Loucy (cell line): ENCODE measurements around the gene LCN15.
"Not testable (repeated sequence)": the region's sequence is repeated elsewhere in the genome, so short reads cannot be mapped to it uniquely, and the experiment has no call there.

Experiments used
- H2AFZ ChIP-seq: fragments of 200-600 bp; sonication (generic); 2 replicates; pipeline ENCODE4 v1.6.0; 2016; ENCODE audit warnings: antibody characterized with exemption, mild to moderate bottlenecking, low read length, moderate library complexity
- H3F3A ChIP-seq: fragments of 200-600 bp; 2 replicates; pipeline ENCODE4 v1.6.0; 2016; ENCODE audit warnings: antibody characterized with exemption, low read depth, mild to moderate bottlenecking
- H3K27me3 ChIP-seq: fragments of 200-600 bp; sonication (generic); 2 replicates; pipeline ENCODE4 v1.6.1; 2014; ENCODE audit warnings: low read length, mild to moderate bottlenecking; ENCODE audit not compliant: insufficient read depth, poor library complexity, severe bottlenecking
- H3K36me3 ChIP-seq: fragments of 200-600 bp; sonication (generic); 2 replicates; pipeline ENCODE4 v1.6.1; 2016; ENCODE audit warnings: low read length; ENCODE audit not compliant: insufficient read depth
- H3K4me1 ChIP-seq: fragments of 200-600 bp; sonication (generic); 2 replicates; pipeline ENCODE4 v1.5.1; 2014; ENCODE audit warnings: low read length, mild to moderate bottlenecking; ENCODE audit not compliant: insufficient read depth, poor library complexity, severe bottlenecking
- H3K4me2 ChIP-seq: fragments of 200-600 bp; sonication (generic); 2 replicates; pipeline ENCODE4 v1.6.0; 2014; ENCODE audit warnings: antibody characterized with exemption, low read length, low read depth, mild to moderate bottlenecking; ENCODE audit not compliant: poor library complexity, severe bottlenecking
- H3K4me3 ChIP-seq: fragments of 200-600 bp; sonication (generic); 2 replicates; pipeline ENCODE4 v1.5.1; 2014; ENCODE audit warnings: low read length, mild to moderate bottlenecking, mixed read lengths; ENCODE audit not compliant: poor library complexity, severe bottlenecking
- H3K79me2 ChIP-seq: fragments of 200-600 bp; sonication (generic); 2 replicates; pipeline ENCODE4 v1.6.1; 2014; ENCODE audit warnings: low read length; ENCODE audit not compliant: insufficient read depth
- H3K9ac ChIP-seq: fragments of 200-600 bp; sonication (generic); 2 replicates; pipeline ENCODE4 v1.6.0; 2014; ENCODE audit warnings: mild to moderate bottlenecking, low read depth, low read length, moderate library complexity; ENCODE audit not compliant: poor library complexity, severe bottlenecking
- H3K9me2 ChIP-seq: fragments of 200-600 bp; sonication (generic); replicated peaks from 2 replicates; pipeline ENCODE4 v1.6.1; 2016; ENCODE audit warnings: low read depth, low read length, mixed read lengths
- H3K9me3 ChIP-seq: fragments of 200-600 bp; sonication (generic); 2 replicates; pipeline ENCODE4 v1.6.1; 2014; ENCODE audit warnings: mild to moderate bottlenecking, antibody characterized with exemption, low read length, low read depth; ENCODE audit not compliant: insufficient read depth
- H4K20me1 ChIP-seq: fragments of 200-600 bp; sonication (generic); 2 replicates; pipeline ENCODE4 v1.6.0; 2014; ENCODE audit warnings: antibody characterized with exemption, low read length, mild to moderate bottlenecking; ENCODE audit not compliant: insufficient read depth, poor library complexity, severe bottlenecking
- EZH2phosphoT487 ChIP-seq: fragments of 200-600 bp; IDR thresholded peaks from 2 replicates; pipeline ENCODE4 v1.6.1; 2018; ENCODE audit warnings: antibody characterized with exemption, mild to moderate bottlenecking, moderate library complexity, borderline replicate concordance
- TF ChIP-seq, protein P1 (sequence below): fragments of 200-600 bp; sonication (generic); conservative IDR thresholded peaks from 2 replicates; pipeline ENCODE4 v1.5.1; 2014; ENCODE audit warnings: mild to moderate bottlenecking, antibody characterized with exemption, low read length

LCN15 gene

DNA sequence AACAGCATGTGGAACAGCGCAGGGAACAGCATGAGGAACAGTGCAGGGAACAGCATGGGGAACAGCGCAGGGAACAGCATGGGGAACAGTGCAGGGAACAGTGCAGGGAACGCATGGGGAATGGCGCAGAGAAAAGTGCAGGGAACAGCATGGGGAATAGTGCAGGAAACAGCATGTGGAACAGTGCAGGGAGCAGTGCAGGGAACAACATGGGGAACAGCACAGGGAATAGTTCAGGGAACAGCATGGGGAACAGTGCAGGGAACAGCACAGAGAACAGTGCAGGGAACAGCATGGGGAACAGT, 8.2 kb downstream of the LCN15 start:
- no peak overlapping the region for H3K9ac ChIP-seq
- no peaks in the 10 kb centered on the region for H3K9me2 ChIP-seq
- H3K79me2 ChIP-seq: no peaks in the 10 kb centered on the region
- H3K4me1 ChIP-seq: no peaks in the 10 kb centered on the region
- H3K4me3 ChIP-seq: no peak overlapping the region
- TF ChIP-seq, protein P1, sequence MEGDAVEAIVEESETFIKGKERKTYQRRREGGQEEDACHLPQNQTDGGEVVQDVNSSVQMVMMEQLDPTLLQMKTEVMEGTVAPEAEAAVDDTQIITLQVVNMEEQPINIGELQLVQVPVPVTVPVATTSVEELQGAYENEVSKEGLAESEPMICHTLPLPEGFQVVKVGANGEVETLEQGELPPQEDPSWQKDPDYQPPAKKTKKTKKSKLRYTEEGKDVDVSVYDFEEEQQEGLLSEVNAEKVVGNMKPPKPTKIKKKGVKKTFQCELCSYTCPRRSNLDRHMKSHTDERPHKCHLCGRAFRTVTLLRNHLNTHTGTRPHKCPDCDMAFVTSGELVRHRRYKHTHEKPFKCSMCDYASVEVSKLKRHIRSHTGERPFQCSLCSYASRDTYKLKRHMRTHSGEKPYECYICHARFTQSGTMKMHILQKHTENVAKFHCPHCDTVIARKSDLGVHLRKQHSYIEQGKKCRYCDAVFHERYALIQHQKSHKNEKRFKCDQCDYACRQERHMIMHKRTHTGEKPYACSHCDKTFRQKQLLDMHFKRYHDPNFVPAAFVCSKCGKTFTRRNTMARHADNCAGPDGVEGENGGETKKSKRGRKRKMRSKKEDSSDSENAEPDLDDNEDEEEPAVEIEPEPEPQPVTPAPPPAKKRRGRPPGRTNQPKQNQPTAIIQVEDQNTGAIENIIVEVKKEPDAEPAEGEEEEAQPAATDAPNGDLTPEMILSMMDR: no peak
- no peak for TF ChIP-seq EZH2phosphoT487
- no peaks in the 10 kb centered on the region for H3K36me3 ChIP-seq
- H3K27me3 ChIP-seq: no peaks in the 10 kb centered on the region
- no peak overlapping the region for H2AFZ ChIP-seq
- H3K4me2 ChIP-seq: no peak overlapping the region
- peaks cover 9% of the 10 kb centered on the region; the same call in 1 of the 2 replicates for H3K9me3 ChIP-seq
- H3F3A ChIP-seq: no peaks in the 10 kb centered on the region
- no peaks in the 10 kb centered on the region for H4K20me1 ChIP-seq

DNA sequence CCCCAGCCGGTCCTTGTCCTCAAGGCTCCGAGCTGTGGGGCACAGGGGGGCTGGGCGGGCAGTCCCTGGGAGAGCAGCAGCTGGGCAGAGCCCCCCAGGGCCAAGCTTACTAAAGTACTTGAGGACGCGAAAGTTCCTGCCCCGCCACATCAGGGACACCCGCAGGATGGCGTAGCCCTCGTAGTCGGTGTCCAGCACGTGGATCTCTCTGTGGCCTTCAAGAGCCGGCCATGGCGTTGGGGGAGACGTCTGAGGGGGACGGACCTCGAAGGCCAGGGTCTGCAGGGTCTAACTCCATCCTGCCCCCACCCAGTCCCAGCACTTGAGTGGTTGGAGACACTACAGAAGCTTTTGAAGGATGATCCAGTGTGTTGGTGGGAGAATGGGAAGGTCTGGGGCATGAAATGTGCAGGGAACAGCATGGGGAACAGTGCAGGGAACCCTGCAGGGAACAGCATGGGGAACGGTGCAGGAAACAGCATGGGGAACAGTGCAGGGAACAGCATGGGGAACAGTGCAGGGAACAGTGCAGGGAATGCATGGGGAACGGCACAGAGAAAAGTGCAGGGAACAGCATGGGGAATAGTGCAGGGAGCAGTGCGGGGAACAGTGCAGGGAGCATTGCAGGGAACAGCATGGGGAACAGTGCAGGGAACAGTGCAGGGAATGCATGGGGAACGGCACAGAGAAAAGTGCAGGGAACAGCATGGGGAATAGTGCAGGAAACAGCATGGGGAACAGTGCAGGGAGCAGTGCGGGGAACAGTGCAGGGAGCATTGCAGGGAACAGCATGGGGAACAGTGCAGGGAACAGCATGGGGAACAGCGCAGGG, 8.8 kb downstream of the LCN15 start:
- not testable (repeated sequence) for H2AFZ ChIP-seq, H3K4me3 ChIP-seq, H3K9me3 ChIP-seq, H3F3A ChIP-seq, H3K9me2 ChIP-seq, H3K4me1 ChIP-seq, H3K79me2 ChIP-seq, H3K4me2 ChIP-seq, H3K27me3 ChIP-seq, H3K9ac ChIP-seq, H3K36me3 ChIP-seq, H4K20me1 ChIP-seq

DNA sequence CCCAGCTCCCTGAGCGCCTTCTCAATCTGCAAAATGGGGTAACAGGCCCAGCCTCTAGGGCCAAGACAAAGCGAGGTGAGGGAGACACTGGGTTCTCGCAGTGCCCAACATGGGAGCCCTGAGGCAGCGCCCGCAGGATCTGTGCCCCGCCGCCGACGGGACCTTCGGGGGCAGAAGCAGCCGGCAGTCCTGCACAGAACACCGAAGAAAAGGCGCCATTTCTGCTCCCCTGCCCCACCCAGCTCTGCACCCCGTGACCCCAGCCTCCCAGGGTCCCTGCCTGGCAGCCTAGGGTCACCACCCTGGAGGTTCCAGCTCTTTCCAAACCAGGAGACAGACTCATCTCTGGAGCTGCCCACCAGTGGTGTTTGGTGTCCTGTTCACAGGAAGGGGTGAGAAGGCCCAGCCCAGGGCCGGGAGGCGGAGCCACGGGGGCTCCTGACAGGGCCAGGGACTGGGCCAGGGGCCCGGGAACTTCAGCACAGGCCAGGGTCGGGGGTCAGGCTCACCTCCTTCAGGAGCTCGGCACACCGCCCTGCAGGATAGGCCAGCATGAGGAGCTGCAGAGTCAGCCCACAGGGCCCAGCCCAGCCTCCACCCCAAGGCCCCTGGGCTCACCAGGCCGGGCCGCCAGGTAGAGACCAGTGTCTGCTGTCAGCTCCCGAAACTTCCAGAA, 9.6 kb downstream of the LCN15 start:
- H3K4me2 ChIP-seq: no peak overlapping the region
- no peaks in the 10 kb centered on the region for H3K4me1 ChIP-seq
- H3K4me3 ChIP-seq: no peak overlapping the region
- no peak overlapping the region for H3K9ac ChIP-seq
- no peaks in the 10 kb centered on the region for H3F3A ChIP-seq
- H2AFZ ChIP-seq: no peak overlapping the region
- no peaks in the 10 kb centered on the region for H4K20me1 ChIP-seq
- H3K27me3 ChIP-seq: no peaks in the 10 kb centered on the region
- no peaks in the 10 kb centered on the region for H3K9me2 ChIP-seq
- no peaks in the 10 kb centered on the region for H3K36me3 ChIP-seq
- TF ChIP-seq, protein P1: no peak
- no peak for TF ChIP-seq EZH2phosphoT487
- H3K79me2 ChIP-seq: no peaks in the 10 kb centered on the region
- H3K9me3 ChIP-seq: peaks cover 9% of the 10 kb centered on the region; the same call in 1 of the 2 replicates
